ENCODE data around the gene ADCY3. TPM values are rescaled to one million over a fixed set of nuclear protein-coding genes. Genes with fewer than 3 reads are reported as not detected.

ADCY3 gene
- total and polyA plus RNA-seq, 2 of the 13 experiments (the other 11 are each of a cell fraction or from before 2014, with no cell fraction given) = 0.11 to 0.61 TPM

GRCh38 chr2:24827321-24828237, 92.5 kb downstream of the ADCY3 start (continued):
- TF ChIP-seq, protein P1, sequence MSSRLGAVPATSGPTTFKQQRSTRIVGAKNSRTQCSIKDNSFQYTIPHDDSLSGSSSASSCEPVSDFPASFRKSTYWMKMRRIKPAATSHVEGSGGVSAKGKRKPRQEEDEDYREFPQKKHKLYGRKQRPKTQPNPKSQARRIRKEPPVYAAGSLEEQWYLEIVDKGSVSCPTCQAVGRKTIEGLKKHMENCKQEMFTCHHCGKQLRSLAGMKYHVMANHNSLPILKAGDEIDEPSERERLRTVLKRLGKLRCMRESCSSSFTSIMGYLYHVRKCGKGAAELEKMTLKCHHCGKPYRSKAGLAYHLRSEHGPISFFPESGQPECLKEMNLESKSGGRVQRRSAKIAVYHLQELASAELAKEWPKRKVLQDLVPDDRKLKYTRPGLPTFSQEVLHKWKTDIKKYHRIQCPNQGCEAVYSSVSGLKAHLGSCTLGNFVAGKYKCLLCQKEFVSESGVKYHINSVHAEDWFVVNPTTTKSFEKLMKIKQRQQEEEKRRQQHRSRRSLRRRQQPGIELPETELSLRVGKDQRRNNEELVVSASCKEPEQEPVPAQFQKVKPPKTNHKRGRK (CRISPR knock-in tag; IDR thresholded peaks at IDR 0.05) = peak; percentile 76; the same call in 1 of the 2 replicates
- TF ChIP-seq TGIF2 (CRISPR knock-in tag; IDR thresholded peaks at IDR 0.05) (no peak), ZNF83 (CRISPR knock-in tag; IDR thresholded peaks at IDR 0.05; ENCODE audit: borderline replicate concordance) (peak; percentile 62; the same call in 1 of the 2 replicates), AGO1 (IDR thresholded peaks at IDR 0.05; ENCODE audit: low read depth, low read length, poor library complexity, severe bottlenecking) (no peak), FOXK1 (CRISPR knock-in tag; IDR thresholded peaks at IDR 0.05; ENCODE audit: borderline replicate concordance, low read depth) (no peak), HMG20B (CRISPR knock-in tag; conservative IDR thresholded peaks at IDR 0.05) (no peak), HMGA1 (CRISPR knock-in tag; conservative IDR thresholded peaks at IDR 0.05) (no peak), ZKSCAN8 (CRISPR knock-in tag; IDR thresholded peaks at IDR 0.05; ENCODE audit: borderline replicate concordance) (no peak), ZNF225 (CRISPR knock-in tag; IDR thresholded peaks at IDR 0.05) (0 out of 2 replicates have a peak, but pooled peaks have one; percentile 44), GATA4 (IDR thresholded peaks at IDR 0.05; ENCODE audit: borderline replicate concordance, low read depth) (no peak), KLF9 (CRISPR knock-in tag; IDR thresholded peaks at IDR 0.05; ENCODE audit: low read depth) (no peak), ZSCAN20 (CRISPR knock-in tag; IDR thresholded peaks at IDR 0.05; ENCODE audit: borderline replicate concordance) (no peak), HNF4G (IDR thresholded peaks at IDR 0.05; ENCODE audit: borderline replicate concordance, low read depth, low read length) (no peak), HNF4G (CRISPR knock-in tag; IDR thresholded peaks at IDR 0.05; ENCODE audit: borderline replicate concordance, low read depth) (no peak), ZZZ3 (CRISPR knock-in tag; IDR thresholded peaks at IDR 0.05; ENCODE audit: borderline replicate concordance) (no peak), ZBTB3 (CRISPR knock-in tag; IDR thresholded peaks at IDR 0.05; ENCODE audit: borderline replicate concordance, low read depth) (no peak), FOXJ3 (CRISPR knock-in tag; IDR thresholded peaks at IDR 0.05; ENCODE audit: borderline replicate concordance) (no peak)
- TF ChIP-seq, protein P2, sequence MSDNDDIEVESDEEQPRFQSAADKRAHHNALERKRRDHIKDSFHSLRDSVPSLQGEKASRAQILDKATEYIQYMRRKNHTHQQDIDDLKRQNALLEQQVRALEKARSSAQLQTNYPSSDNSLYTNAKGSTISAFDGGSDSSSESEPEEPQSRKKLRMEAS (IDR thresholded peaks at IDR 0.05) = peak; percentile 78
- TF ChIP-seq, protein P3, sequence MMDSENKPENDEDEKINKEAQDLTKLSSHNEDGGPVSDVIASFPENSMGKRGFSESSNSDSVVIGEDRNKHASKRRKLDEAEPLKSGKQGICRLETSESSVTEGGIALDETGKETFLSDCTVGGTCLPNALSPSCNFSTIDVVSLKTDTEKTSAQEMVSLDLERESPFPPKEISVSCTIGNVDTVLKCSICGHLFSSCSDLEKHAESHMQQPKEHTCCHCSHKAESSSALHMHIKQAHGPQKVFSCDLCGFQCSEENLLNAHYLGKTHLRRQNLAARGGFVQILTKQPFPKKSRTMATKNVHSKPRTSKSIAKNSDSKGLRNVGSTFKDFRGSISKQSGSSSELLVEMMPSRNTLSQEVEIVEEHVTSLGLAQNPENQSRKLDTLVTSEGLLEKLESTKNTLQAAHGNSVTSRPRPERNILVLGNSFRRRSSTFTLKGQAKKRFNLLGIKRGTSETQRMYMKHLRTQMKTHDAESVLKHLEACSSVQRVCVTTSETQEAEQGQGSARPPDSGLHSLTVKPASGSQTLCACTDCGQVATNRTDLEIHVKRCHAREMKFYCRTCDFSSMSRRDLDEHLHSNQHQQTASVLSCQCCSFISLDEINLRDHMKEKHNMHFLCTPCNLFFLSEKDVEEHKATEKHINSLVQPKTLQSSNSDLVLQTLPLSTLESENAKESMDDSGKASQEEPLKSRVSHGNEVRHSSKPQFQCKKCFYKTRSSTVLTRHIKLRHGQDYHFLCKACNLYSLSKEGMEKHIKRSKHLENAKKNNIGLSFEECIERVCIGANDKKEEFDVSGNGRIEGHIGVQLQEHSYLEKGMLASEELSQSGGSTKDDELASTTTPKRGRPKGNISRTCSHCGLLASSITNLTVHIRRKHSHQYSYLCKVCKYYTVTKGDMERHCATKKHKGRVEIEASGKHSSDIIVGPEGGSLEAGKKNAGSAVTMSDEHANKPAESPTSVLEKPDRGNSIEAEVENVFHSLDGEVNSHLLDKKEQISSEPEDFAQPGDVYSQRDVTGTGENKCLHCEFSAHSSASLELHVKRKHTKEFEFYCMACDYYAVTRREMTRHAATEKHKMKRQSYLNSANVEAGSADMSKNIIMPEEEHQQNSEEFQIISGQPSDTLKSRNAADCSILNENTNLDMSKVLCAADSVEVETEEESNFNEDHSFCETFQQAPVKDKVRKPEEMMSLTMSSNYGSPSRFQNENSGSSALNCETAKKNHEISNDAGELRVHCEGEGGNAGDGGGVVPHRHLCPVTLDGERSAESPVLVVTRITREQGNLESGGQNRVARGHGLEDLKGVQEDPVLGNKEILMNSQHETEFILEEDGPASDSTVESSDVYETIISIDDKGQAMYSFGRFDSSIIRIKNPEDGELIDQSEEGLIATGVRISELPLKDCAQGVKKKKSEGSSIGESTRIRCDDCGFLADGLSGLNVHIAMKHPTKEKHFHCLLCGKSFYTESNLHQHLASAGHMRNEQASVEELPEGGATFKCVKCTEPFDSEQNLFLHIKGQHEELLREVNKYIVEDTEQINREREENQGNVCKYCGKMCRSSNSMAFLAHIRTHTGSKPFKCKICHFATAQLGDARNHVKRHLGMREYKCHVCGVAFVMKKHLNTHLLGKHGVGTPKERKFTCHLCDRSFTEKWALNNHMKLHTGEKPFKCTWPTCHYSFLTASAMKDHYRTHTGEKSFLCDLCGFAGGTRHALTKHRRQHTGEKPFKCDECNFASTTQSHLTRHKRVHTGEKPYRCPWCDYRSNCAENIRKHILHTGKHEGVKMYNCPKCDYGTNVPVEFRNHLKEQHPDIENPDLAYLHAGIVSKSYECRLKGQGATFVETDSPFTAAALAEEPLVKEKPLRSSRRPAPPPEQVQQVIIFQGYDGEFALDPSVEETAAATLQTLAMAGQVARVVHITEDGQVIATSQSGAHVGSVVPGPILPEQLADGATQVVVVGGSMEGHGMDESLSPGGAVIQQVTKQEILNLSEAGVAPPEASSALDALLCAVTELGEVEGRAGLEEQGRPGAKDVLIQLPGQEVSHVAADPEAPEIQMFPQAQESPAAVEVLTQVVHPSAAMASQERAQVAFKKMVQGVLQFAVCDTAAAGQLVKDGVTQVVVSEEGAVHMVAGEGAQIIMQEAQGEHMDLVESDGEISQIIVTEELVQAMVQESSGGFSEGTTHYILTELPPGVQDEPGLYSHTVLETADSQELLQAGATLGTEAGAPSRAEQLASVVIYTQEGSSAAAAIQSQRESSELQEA (CRISPR knock-in tag; IDR thresholded peaks at IDR 0.05; ENCODE audit: not compliant biosample characterization) = peak; percentile 67

All from HepG2 (cell line).